ENCODE results near the gene ITFG1.

DNA sequence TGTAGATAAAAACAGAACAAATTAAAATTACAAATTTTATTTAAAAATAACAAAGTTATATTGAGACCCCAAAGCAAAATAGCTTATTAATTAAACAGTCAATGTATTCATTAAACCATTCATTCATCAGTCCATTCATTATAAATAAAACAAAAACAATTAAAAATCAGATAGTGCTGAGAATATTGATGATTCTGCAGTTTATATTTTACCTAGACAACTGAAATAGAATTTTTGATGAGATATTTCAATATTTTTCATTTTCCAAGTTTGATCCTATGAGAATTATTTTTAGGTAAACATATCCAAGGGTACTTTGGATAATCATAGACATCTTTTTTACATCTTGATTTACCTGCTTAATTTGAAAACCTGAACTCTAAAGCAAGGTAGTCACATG, 301.9 kb downstream of the ITFG1 start:
- no peak for TF ChIP-seq GLIS3 (CRISPR knock-in tag; IDR thresholded peaks at IDR 0.05)
- TF ChIP-seq, protein P1, sequence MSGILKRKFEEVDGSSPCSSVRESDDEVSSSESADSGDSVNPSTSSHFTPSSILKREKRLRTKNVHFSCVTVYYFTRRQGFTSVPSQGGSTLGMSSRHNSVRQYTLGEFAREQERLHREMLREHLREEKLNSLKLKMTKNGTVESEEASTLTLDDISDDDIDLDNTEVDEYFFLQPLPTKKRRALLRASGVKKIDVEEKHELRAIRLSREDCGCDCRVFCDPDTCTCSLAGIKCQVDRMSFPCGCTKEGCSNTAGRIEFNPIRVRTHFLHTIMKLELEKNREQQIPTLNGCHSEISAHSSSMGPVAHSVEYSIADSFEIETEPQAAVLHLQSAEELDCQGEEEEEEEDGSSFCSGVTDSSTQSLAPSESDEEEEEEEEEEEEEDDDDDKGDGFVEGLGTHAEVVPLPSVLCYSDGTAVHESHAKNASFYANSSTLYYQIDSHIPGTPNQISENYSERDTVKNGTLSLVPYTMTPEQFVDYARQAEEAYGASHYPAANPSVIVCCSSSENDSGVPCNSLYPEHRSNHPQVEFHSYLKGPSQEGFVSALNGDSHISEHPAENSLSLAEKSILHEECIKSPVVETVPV (CRISPR knock-in tag; IDR thresholded peaks at IDR 0.05): no peak
- no peak for TF ChIP-seq ZFP3 (CRISPR knock-in tag; IDR thresholded peaks at IDR 0.05)
- TF ChIP-seq, protein P2, sequence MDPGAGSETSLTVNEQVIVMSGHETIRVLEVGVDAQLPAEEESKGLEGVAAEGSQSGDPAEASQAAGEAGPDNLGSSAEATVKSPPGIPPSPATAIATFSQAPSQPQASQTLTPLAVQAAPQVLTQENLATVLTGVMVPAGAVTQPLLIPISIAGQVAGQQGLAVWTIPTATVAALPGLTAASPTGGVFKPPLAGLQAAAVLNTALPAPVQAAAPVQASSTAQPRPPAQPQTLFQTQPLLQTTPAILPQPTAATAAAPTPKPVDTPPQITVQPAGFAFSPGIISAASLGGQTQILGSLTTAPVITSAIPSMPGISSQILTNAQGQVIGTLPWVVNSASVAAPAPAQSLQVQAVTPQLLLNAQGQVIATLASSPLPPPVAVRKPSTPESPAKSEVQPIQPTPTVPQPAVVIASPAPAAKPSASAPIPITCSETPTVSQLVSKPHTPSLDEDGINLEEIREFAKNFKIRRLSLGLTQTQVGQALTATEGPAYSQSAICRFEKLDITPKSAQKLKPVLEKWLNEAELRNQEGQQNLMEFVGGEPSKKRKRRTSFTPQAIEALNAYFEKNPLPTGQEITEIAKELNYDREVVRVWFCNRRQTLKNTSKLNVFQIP (CRISPR knock-in tag; IDR thresholded peaks at IDR 0.05; ENCODE audit: borderline replicate concordance, low read depth): no peak
- TF ChIP-seq ZC3H10 (CRISPR knock-in tag; IDR thresholded peaks at IDR 0.05): no peak
